GM18951 (cell line): ENCODE measurements around the gene RHOBTB3.
"Not testable (repeated sequence)": the region's sequence is repeated elsewhere in the genome, so short reads cannot be mapped to it uniquely, and the experiment has no call there.

Source experiments
- POLR2A ChIP-seq: IDR thresholded peaks from 4 replicates; pipeline ENCODE4 v1.6.1; 2011; ENCODE audit warnings: mild to moderate bottlenecking; ENCODE audit not compliant: insufficient read length, insufficient read depth; ENCODE audit errors: extremely low read depth
- in situ Hi-C: fragments of 300-500 bp; cut with MboI; formaldehyde crosslinking; loops from one replicate; pipeline ENCODE4 v1.12.0; 2022; ENCODE audit warnings: low sequenced_read_pairs, mixed read lengths, inconsistent platforms; ENCODE audit not compliant: unreplicated experiment

Gene RHOBTB3

DNA sequence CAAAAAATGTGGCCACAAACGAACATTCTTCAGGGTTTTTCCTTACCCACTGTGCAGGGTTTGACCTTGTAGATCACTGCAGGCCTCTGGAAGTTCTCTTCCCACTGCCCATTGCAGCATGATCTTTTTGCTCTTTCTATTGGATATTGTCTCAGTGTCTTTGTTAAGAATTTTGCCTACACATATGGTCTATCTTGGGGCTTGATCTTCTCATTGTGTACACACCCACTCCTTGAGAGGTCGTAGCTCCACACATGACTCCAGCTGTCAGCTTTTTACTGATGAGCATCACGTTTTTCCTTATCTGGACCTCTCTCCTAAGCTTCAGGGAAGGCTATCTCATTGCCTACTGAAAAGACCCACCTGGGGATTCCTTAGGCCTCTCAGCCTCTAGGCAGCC, 94.4 kb downstream of the RHOBTB3 start:
- no peak for TF ChIP-seq POLR2A
- in situ Hi-C loops = no loop called here

DNA sequence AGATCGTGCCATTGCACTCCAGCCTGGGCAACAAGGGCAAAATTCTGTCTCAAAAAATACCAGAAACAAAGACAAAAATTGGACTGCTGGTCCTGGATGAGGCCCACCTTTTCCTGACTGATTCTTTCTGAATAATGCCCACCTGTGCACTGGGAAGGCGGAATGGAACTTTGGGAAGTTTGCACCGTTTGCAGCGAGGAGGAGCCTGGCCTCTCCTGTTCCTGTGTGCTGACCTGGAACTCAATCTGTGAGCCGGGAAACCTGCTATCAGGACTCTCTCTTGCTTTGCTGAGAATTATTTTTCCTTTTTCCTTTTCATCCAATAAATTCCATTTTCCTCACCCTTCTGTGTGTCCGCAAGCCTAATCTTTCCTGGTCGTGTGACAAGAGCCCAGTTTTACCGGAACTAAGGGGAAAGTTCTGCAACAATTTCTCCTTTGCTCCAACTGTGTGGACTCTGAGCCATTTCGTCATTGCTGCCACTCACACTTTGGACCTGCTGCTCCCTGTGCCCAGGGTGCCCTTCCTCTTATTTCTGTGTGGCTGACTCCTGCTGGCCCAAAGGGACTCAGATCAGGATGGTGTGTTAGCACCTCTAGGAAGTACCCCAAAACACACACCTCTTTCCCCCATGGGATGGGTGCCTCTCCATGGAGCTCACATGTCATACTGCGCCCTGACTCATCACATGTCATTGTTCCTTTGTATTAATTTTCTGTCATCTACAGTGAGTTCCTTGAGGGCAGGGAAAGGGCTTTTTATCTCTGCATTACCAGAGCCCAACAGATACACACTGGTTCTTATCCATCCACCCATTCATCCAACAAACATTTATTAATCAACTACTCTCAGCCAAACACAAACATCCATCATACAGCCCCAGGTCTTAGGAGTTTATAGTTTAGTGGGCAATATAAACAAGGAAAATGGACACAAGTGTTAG, 96.1 kb downstream of the RHOBTB3 start:
- TF ChIP-seq POLR2A = no peak
- in situ Hi-C loops = no loop called here

DNA sequence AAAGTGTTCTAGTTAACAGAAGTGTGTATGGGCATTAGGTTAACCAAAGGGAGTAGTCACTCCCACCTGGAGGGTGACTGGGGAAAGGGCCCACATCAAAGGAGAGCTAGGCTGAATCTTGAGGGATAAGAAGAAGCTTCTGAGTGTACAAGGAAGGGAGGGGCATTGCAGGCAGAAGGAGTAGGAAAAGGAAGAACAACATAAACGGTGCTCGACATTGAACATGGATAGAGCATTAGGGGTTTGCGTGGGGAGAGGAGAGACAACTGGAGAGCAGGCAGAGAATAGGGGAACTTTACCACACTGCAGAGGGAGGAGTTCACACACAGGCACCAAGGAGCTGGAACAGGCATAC, 96.7 kb downstream of the RHOBTB3 start:
- TF ChIP-seq POLR2A = no peak
- in situ Hi-C loops = no loop called here

DNA sequence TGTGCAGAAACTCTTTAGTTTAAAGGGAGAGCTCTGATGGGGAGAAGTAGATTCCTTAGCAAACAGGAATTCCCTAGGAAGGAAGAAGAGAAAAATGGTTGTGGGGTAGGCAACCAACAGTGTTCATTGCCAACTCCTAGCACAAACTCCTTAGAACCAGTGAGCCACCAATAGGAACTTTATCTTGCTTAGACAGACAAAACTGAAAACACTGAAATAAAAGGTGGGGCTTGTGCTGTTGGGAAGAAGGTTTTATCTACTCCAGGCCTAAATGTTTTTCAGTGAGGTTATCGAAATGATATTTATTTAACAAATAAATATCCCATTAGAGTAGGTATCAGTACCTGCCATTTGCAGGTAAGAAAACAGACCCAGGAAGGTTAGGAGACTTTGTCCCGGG, 99.1 kb downstream of the RHOBTB3 start:
- in situ Hi-C loops = no loop called here
- TF ChIP-seq POLR2A = no peak

DNA sequence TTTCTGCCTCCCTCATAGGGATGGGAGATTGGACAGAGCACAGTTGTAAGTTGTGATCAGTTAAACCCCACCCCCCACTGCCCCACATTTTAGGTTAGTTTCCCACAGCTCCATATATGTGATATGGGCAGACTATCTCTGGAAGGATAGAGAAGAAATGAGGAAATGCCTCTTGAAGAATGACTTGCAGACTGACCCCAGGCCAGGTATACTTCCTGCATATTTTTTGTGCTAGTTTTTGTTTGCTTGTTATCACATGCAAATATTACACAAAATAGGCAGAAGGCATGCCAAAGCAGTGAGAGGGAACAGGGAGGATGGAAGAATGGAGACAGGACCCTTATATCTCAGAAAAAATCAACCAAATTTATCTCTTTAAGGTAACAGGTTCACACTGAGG, 101.5 kb downstream of the RHOBTB3 start:
- in situ Hi-C loops = no loop called here
- TF ChIP-seq POLR2A = no peak

DNA sequence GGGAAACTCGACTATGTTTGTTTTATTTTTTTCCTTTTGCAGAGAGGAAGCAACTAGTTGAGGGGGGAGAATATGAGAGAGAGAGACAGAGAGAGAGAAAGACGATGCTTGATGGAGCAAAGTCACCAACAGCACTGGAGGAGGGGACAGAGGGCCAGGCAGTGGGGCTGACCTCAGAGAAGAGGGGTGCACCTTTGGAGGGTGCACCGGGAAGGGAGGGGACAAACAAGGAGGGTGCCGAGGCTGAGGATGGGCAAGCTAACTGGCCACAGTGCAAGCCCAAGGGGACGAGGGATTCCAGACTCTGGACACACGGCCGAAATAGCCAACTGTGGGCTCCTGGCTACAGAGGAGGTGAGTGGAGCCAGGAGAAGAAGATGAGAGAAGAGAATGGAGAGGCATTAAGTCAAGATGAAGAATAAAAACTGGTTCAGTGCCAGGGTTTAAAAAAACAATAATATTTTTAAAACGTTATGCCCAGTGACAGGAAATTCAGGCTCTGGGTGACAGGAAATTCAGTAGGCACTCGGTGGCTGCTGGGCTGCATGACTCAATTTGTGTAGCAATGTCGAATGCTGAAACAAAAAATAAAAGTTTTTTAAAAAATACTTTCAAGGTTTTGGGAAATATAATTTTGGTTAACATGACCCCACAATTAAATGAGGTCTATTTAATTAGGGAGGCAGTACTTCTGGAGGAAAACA, 104.7 kb downstream of the RHOBTB3 start:
- in situ Hi-C loops = no loop called here
- TF ChIP-seq POLR2A = no peak

DNA sequence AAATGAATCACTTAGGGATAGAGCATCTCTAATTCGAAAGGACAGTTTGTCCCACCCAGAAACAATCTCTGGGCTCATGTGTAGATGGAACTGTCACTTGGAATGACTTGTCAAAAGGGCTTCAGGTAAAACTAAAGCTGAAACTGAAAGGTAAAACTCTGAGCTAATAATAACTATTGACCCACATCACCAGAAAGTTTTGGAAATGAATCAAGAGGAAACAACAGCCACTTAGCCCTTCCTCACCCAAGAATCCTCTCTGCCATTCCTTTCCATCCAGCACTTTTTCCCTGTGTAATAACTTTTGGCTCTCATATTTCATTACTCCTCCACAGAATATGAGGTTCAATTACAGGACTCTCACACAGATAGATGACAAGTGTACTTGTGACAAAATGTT, 105.4 kb downstream of the RHOBTB3 start:
- no peak for TF ChIP-seq POLR2A
- in situ Hi-C loops = no loop called here

DNA sequence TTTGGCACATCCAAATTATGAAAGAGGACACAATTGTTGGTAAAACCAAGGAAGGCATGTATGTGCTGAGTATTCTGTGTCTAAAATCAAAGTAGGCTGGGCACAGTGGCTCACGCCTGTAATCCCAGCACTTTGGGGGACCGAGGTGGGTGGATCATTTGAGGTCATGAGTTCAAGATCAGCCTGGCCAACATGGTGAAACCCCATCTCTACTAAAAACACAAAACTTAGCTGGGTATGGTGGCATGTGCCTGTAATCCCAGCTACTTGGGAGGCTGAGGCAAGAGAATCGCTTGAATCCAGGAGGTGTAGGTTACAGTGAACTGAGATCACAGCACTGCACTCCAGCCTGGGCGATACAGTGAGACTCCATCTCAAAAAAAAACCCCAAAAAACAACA, 105.8 kb downstream of the RHOBTB3 start:
- in situ Hi-C loops = not testable (repeated sequence)

DNA sequence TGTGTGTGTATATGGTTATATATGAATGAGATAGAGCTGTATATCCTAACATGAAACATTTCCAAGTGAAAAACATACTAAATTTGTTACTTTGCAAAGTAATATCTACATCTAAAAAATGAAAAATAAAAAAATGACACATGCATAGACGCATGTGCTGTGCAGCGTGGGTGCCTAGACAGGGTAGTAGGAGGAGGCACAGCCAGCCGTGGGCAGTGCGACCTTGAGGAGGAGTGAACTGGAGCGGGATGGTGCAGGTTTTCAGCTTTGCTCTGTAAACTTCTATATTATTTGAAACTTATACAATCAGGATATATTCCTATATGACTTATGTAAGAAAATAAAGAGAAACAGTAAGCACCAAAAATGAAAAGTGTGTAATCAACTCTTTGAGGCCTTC, 106.4 kb downstream of the RHOBTB3 start:
- no peak for TF ChIP-seq POLR2A
- in situ Hi-C loops = no loop called here

DNA sequence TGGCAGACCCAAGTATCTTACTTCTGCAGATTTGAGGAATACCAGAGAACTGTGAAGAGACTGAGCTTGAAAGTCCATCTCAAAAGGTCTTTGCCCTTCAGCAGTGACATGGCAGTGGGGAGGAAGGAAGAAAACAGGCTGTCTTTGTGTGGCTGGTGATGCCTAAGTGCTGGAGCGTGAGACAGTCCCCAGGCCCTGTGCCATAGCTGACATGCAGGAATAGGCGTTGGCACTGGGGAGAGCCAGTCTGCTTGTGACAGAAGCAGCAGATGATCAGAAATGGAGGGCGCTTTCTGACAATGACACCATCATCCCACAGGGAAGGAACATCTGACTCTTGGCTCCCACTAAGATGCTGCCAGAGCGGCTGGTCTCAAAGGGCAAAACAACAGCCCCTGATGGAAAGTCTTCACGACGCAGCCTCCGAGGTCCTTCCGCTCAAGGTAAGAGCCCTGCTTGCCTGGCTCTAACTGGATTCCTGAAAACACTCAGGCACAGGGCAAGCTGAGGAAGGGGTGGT, 106.9 kb downstream of the RHOBTB3 start:
- in situ Hi-C loops = no loop called here
- no peak for TF ChIP-seq POLR2A

DNA sequence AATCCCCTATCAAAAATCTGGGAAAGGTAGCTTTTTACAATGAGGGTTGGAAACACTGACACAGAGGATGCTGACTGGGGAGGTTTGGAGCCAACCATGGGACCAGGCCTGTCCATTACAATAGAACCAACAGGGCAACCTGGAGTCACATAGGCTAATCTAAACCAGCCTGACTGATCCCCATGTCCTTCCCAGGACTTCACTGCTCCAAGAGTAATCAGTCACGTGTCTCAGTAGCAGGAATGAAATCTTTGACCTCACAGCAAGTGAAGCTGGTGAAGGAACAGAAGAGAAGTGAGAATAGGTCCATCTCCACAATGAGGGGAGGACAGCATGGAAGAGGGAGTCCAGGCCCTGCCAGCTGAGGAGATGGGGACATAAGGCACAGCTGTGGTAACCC, 107.4 kb downstream of the RHOBTB3 start:
- no peak for TF ChIP-seq POLR2A
- in situ Hi-C loops = no loop called here

DNA sequence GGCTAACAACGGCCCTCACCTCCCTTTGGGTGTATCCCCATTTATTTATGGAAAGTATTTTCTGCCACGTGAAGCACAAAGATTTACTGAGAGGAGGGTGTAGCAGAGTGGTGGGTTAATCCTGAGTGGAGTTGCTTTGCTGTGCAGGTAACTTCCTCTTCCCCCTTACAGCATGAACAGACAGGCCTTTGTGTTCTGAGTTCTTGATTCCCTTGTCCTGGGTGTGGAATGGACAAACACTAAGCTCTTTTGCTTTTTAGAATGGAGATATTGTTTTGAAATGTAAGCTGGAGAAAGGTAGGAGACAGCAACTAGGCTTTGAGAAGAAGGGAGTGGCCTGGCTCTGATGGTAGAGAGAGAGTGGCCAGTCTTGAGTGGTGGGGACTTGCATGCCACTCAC, 108.5 kb downstream of the RHOBTB3 start:
- no peak for TF ChIP-seq POLR2A
- in situ Hi-C loops = loop anchor here (10.0 kb wide), 1 partner anchor 175 kb away; no protein-coding TSS in a partner anchor

DNA sequence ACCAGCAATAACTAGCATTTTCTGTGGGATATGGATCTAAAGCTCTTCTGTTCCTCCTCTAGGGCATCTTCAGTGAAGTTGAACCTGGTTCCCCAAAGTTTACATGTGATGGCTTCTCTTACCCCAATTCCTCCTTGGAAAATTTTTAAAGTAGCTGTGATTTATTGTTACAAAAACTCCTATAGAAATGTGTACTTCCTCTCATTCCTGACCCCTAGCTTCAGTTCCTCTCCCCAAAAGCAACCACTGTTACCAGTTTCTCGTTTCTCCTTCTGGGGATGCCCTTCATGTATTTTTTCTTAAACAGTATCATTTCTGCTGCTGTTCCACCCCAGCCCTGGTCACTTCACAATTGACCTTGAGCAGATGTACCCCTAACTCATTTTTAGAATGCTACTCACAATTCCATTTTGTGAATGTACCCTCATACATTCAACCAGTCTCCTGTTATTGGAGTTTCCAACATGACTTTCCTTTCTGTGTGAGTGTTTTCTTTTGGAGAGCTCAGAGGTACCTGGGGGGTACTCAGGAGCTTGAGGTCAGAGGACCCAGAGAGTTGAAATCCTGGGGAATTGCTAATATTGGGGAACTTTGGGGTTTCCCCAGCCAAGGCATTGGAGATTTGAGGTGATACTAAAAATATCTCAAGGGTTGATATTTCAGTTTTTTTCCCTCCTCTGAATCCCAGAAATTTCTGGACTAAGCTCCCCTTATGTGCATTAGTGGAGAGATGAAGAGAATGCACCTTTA, 110.0 kb downstream of the RHOBTB3 start:
- TF ChIP-seq POLR2A = no peak
- in situ Hi-C loops = loop anchor here (10.0 kb wide), 1 partner anchor 176 kb away; no protein-coding TSS in a partner anchor
